ENCODE measurements around the gene QRICH2.
"Not testable (repeated sequence)": the region's sequence is repeated elsewhere in the genome, so short reads cannot be mapped to it uniquely, and the experiment has no call there.

Gene QRICH2

GRCh38 chr17:76247304-76247703 lies 60.8 kb downstream of the QRICH2 start:
- DNase-seq (ENCODE audit: low spot score): no peak

- DNase-seq (ENCODE audit: low spot score): no peak
These were observed 61.7 kb downstream of the QRICH2 start for GRCh38 chr17:76246080-76247066.

- not testable (repeated sequence) for DNase-seq (ENCODE audit: low spot score)
These were observed 63.4 kb downstream of the QRICH2 start for GRCh38 chr17:76244721-76245120.

- DNase-seq (ENCODE audit: low spot score): no peak
These were observed 64.0 kb downstream of the QRICH2 start for GRCh38 chr17:76243826-76244679.

GRCh38 chr17:76241691-76242255 lies 66.3 kb downstream of the QRICH2 start:
- no peak for DNase-seq (ENCODE audit: low spot score)

GRCh38 chr17:76241204-76241538 lies 66.9 kb downstream of the QRICH2 start:
- no peak for DNase-seq (ENCODE audit: low spot score)

GRCh38 chr17:76240461-76241203 lies 67.4 kb downstream of the QRICH2 start, which contains the start of gene RNF157:
Gene RNF157 (minus strand): TSS chr17:76240493. CDS start chr17:76240240, 253 bp downstream.
- peak; percentile 89 for DNase-seq (ENCODE audit: low spot score)

GRCh38 chr17:76239538-76240274 lies 68.4 kb downstream of the QRICH2 start:
- DNase-seq (ENCODE audit: low spot score): no peak

GRCh38 chr17:76238847-76239537 lies 69.1 kb downstream of the QRICH2 start:
- no peak for DNase-seq (ENCODE audit: low spot score)

GRCh38 chr17:76237859-76238313 lies 70.2 kb downstream of the QRICH2 start:
- DNase-seq (ENCODE audit: low spot score): no peak

GRCh38 chr17:76236603-76237002 lies 71.5 kb downstream of the QRICH2 start:
- no peak for DNase-seq (ENCODE audit: low spot score)

GRCh38 chr17:76235883-76236282 lies 72.2 kb downstream of the QRICH2 start:
- DNase-seq (ENCODE audit: low spot score): no peak

- no peak for DNase-seq (ENCODE audit: low spot score)
These were observed 73.8 kb downstream of the QRICH2 start for GRCh38 chr17:76234354-76234679.

GRCh38 chr17:76233588-76234353 lies 74.3 kb downstream of the QRICH2 start:
- no peak for DNase-seq (ENCODE audit: low spot score)

- peak; percentile 81 for DNase-seq (ENCODE audit: low spot score)
These were observed 75.7 kb downstream of the QRICH2 start for GRCh38 chr17:76232342-76232741.

- DNase-seq (ENCODE audit: low spot score): not testable (repeated sequence)
These were observed 81.3 kb downstream of the QRICH2 start for GRCh38 chr17:76226749-76227148.

- not testable (repeated sequence) for DNase-seq (ENCODE audit: low spot score)
These were observed 82.5 kb downstream of the QRICH2 start for GRCh38 chr17:76225373-76226086.
